ENCODE results near the gene AUTS2.

The AUTS2 gene

GRCh38 chr7:70620333-70621055 lies 1022.2 kb downstream of the AUTS2 start:
- Histone ChIP-seq H3K9me3 (ENCODE audit: insufficient read depth, low read depth, low read length) (no peaks in the 10 kb centered on the region), H3K36me3 (ENCODE audit: insufficient read depth, low read length) (no peaks in the 10 kb centered on the region), H3K27me3 (ENCODE audit: insufficient read depth, low read length) (peaks cover 6% of the 10 kb centered on the region; the same call in 1 of the 2 replicates), H3K4me1 (ENCODE audit: insufficient read depth, low read length) (peaks cover 26% of the 10 kb centered on the region), H3K27ac (ENCODE audit: low read depth, low read length) (no peak overlapping the region), H3K4me3 (ENCODE audit: low read length) (no peak overlapping the region), H3K9ac (ENCODE audit: low read depth, low read length) (no peak overlapping the region)
- 84% methylated on average over 19 of the region's 19 CpGs for WGBS

GRCh38 chr7:70621954-70622600 lies 1023.8 kb downstream of the AUTS2 start:
- H3K9ac ChIP-seq (ENCODE audit: low read depth, low read length) = no peak overlapping the region
- no peak overlapping the region for H3K4me3 ChIP-seq (ENCODE audit: low read length)
- WGBS = 87% methylated on average over 17 of the region's 17 CpGs
- H3K9me3 ChIP-seq (ENCODE audit: insufficient read depth, low read depth, low read length) = no peaks in the 10 kb centered on the region
- H3K27me3 ChIP-seq (ENCODE audit: insufficient read depth, low read length) = peaks cover 5% of the 10 kb centered on the region; the same call in 1 of the 2 replicates
- peaks cover 26% of the 10 kb centered on the region for H3K4me1 ChIP-seq (ENCODE audit: insufficient read depth, low read length)
- H3K27ac ChIP-seq (ENCODE audit: low read depth, low read length) = no peak overlapping the region
- H3K36me3 ChIP-seq (ENCODE audit: insufficient read depth, low read length) = no peaks in the 10 kb centered on the region

GRCh38 chr7:70622936-70623335 lies 1024.7 kb downstream of the AUTS2 start:
- Histone ChIP-seq H3K9ac (ENCODE audit: low read depth, low read length) (no peak overlapping the region), H3K36me3 (ENCODE audit: insufficient read depth, low read length) (no peaks in the 10 kb centered on the region), H3K4me3 (ENCODE audit: low read length) (no peak overlapping the region), H3K27me3 (ENCODE audit: insufficient read depth, low read length) (peaks cover 3% of the 10 kb centered on the region; the same call in 1 of the 2 replicates), H3K27ac (ENCODE audit: low read depth, low read length) (no peak overlapping the region), H3K4me1 (ENCODE audit: insufficient read depth, low read length) (peaks cover 26% of the 10 kb centered on the region), H3K9me3 (ENCODE audit: insufficient read depth, low read depth, low read length) (no peaks in the 10 kb centered on the region)
- WGBS = 96% methylated on average over 5 of the region's 5 CpGs

GRCh38 chr7:70624500-70625103 lies 1026.3 kb downstream of the AUTS2 start:
- 87% methylated on average over 5 of the region's 5 CpGs for WGBS
- no peaks in the 10 kb centered on the region for H3K36me3 ChIP-seq (ENCODE audit: insufficient read depth, low read length)
- no peaks in the 10 kb centered on the region for H3K27me3 ChIP-seq (ENCODE audit: insufficient read depth, low read length)
- no peak overlapping the region for H3K9ac ChIP-seq (ENCODE audit: low read depth, low read length)
- peaks cover 11% of the 10 kb centered on the region for H3K4me1 ChIP-seq (ENCODE audit: insufficient read depth, low read length)
- no peaks in the 10 kb centered on the region for H3K9me3 ChIP-seq (ENCODE audit: insufficient read depth, low read depth, low read length)
- no peak overlapping the region for H3K27ac ChIP-seq (ENCODE audit: low read depth, low read length)
- no peak overlapping the region for H3K4me3 ChIP-seq (ENCODE audit: low read length)

GRCh38 chr7:70627461-70627860 lies 1029.2 kb downstream of the AUTS2 start:
- Histone ChIP-seq H3K9me3 (ENCODE audit: insufficient read depth, low read depth, low read length) (no peaks in the 10 kb centered on the region), H3K4me1 (ENCODE audit: insufficient read depth, low read length) (peaks cover 19% of the 10 kb centered on the region), H3K27me3 (ENCODE audit: insufficient read depth, low read length) (no peaks in the 10 kb centered on the region), H3K4me3 (ENCODE audit: low read length) (no peak overlapping the region), H3K36me3 (ENCODE audit: insufficient read depth, low read length) (no peaks in the 10 kb centered on the region), H3K9ac (ENCODE audit: low read depth, low read length) (no peak overlapping the region), H3K27ac (ENCODE audit: low read depth, low read length) (no peak overlapping the region)
- WGBS = 92% methylated on average over 6 of the region's 6 CpGs

- no peaks in the 10 kb centered on the region for H3K9me3 ChIP-seq (ENCODE audit: insufficient read depth, low read depth, low read length)
- no peak overlapping the region for H3K4me3 ChIP-seq (ENCODE audit: low read length)
- H3K27ac ChIP-seq (ENCODE audit: low read depth, low read length) = no peak overlapping the region
- H3K9ac ChIP-seq (ENCODE audit: low read depth, low read length) = no peak overlapping the region
- H3K27me3 ChIP-seq (ENCODE audit: insufficient read depth, low read length) = no peaks in the 10 kb centered on the region
- peaks cover 20% of the 10 kb centered on the region for H3K4me1 ChIP-seq (ENCODE audit: insufficient read depth, low read length)
- H3K36me3 ChIP-seq (ENCODE audit: insufficient read depth, low read length) = no peaks in the 10 kb centered on the region
- WGBS = 79% methylated on average over 7 of the region's 7 CpGs
Measured at GRCh38 chr7:70630440-70630817, 1032.2 kb downstream of the AUTS2 start.

- no peak overlapping the region for H3K27ac ChIP-seq (ENCODE audit: low read depth, low read length)
- WGBS = 84% methylated on average over 28 of the region's 28 CpGs
- no peak overlapping the region for H3K9ac ChIP-seq (ENCODE audit: low read depth, low read length)
Measured at GRCh38 chr7:70630818-70631457, 1032.7 kb downstream of the AUTS2 start.

GRCh38 chr7:70631718-70632117 lies 1033.4 kb downstream of the AUTS2 start:
- WGBS = 22% methylated on average over 9 of the region's 9 CpGs

More at GRCh38 chr7:70630818-70631457, 1032.7 kb downstream of the AUTS2 start:
- Histone ChIP-seq H3K27me3 (ENCODE audit: insufficient read depth, low read length) (no peaks in the 10 kb centered on the region), H3K4me3 (ENCODE audit: low read length) (no peak overlapping the region), H3K36me3 (ENCODE audit: insufficient read depth, low read length) (no peaks in the 10 kb centered on the region), H3K4me1 (ENCODE audit: insufficient read depth, low read length) (peaks cover 20% of the 10 kb centered on the region), H3K9me3 (ENCODE audit: insufficient read depth, low read depth, low read length) (no peaks in the 10 kb centered on the region)

GRCh38 chr7:70632400-70632799 lies 1034.1 kb downstream of the AUTS2 start:
- 57% methylated on average over 5 of the region's 5 CpGs for WGBS

More at GRCh38 chr7:70631718-70632117, 1033.4 kb downstream of the AUTS2 start:
- Histone ChIP-seq H3K27me3 (ENCODE audit: insufficient read depth, low read length) (no peaks in the 10 kb centered on the region), H3K27ac (ENCODE audit: low read depth, low read length) (no peak overlapping the region), H3K9ac (ENCODE audit: low read depth, low read length) (no peak overlapping the region), H3K4me3 (ENCODE audit: low read length) (no peak overlapping the region), H3K36me3 (ENCODE audit: insufficient read depth, low read length) (no peaks in the 10 kb centered on the region), H3K4me1 (ENCODE audit: insufficient read depth, low read length) (peaks cover 20% of the 10 kb centered on the region), H3K9me3 (ENCODE audit: insufficient read depth, low read depth, low read length) (no peaks in the 10 kb centered on the region)

GRCh38 chr7:70634071-70634470 lies 1035.8 kb downstream of the AUTS2 start:
- 87% methylated on average over 8 of the region's 8 CpGs for WGBS

More at GRCh38 chr7:70632400-70632799, 1034.1 kb downstream of the AUTS2 start:
- H3K27me3 ChIP-seq (ENCODE audit: insufficient read depth, low read length) = no peaks in the 10 kb centered on the region
- H3K27ac ChIP-seq (ENCODE audit: low read depth, low read length) = no peak overlapping the region
- no peak overlapping the region for H3K9ac ChIP-seq (ENCODE audit: low read depth, low read length)
- peaks cover 21% of the 10 kb centered on the region for H3K4me1 ChIP-seq (ENCODE audit: insufficient read depth, low read length)
- no peaks in the 10 kb centered on the region for H3K36me3 ChIP-seq (ENCODE audit: insufficient read depth, low read length)
- no peak overlapping the region for H3K4me3 ChIP-seq (ENCODE audit: low read length)
- H3K9me3 ChIP-seq (ENCODE audit: insufficient read depth, low read depth, low read length) = no peaks in the 10 kb centered on the region

GRCh38 chr7:70634610-70635068 lies 1036.4 kb downstream of the AUTS2 start:
- Histone ChIP-seq H3K4me1 (ENCODE audit: insufficient read depth, low read length) (peaks cover 33% of the 10 kb centered on the region), H3K27ac (ENCODE audit: low read depth, low read length) (no peak overlapping the region), H3K36me3 (ENCODE audit: insufficient read depth, low read length) (no peaks in the 10 kb centered on the region), H3K27me3 (ENCODE audit: insufficient read depth, low read length) (no peaks in the 10 kb centered on the region), H3K9me3 (ENCODE audit: insufficient read depth, low read depth, low read length) (no peaks in the 10 kb centered on the region), H3K4me3 (ENCODE audit: low read length) (no peak overlapping the region), H3K9ac (ENCODE audit: low read depth, low read length) (no peak overlapping the region)
- WGBS = 89% methylated on average over 8 of the region's 8 CpGs

More at GRCh38 chr7:70634071-70634470, 1035.8 kb downstream of the AUTS2 start:
- Histone ChIP-seq H3K4me3 (ENCODE audit: low read length) (no peak overlapping the region), H3K27ac (ENCODE audit: low read depth, low read length) (no peak overlapping the region), H3K27me3 (ENCODE audit: insufficient read depth, low read length) (no peaks in the 10 kb centered on the region), H3K9me3 (ENCODE audit: insufficient read depth, low read depth, low read length) (no peaks in the 10 kb centered on the region), H3K4me1 (ENCODE audit: insufficient read depth, low read length) (peaks cover 33% of the 10 kb centered on the region), H3K36me3 (ENCODE audit: insufficient read depth, low read length) (no peaks in the 10 kb centered on the region), H3K9ac (ENCODE audit: low read depth, low read length) (no peak overlapping the region)
